NCI-H345 treated with DMSO at 0.1 percent for 48 hours (cell line): ENCODE data around the gene ARMC10.
A peak's percentile ranks its signal among the peaks of the same experiment; 100 is the strongest.
"Not testable (repeated sequence)": the region's sequence is repeated elsewhere in the genome, so short reads cannot be mapped to it uniquely, and the experiment has no call there.

Source experiments
- DNase-seq: peaks from one replicate; lab custom pipeline; 2025; ENCODE audit not compliant: unreplicated experiment; lab: John Stamatoyannopoulos, UW

Gene ARMC10

DNA sequence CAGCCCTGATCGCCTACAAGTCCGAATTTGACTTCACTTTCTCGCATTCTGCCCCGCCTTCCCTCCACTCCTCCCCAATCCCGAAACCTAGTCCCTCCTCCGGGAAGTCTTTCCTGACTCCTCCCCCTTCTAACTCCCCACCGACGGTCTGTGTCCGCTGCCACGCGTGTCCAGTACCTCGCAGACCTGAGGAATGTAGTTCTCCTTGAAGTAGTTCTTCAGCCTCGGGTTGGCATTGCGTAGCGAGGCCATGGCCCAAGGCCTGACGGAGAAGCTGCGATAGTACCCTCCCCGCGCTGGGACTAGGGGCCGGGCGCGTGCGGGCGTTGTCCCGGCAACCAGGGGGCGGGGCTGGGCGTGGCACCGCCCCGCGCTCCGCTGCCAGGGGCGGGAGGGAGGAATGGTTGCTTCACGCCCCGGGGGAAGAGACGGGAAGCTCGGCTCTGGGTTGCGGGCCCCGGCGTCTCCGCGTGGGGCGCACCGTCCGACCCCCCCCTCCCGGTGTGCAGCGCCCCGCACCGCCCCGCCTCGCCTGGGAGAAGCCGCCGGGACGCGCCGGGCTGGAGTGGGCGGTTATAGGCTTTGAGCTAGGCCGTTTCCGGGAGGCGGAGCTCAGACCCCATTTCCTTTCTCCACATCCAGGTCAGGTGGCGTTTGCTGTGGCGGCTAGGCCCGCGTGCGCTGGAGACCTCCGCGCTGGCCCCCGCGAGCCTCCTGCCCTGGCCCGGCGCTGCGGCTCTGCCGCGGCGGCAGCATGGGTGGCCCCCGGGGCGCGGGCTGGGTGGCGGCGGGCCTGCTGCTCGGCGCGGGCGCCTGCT, at the start of gene ARMC10, which contains the start of gene FBXL13:
TSS of gene ARMC10 (plus strand) at position 622 of the 818 bp plus-strand sequence. CDS start at position 755, 133 bp downstream.
TSS of gene FBXL13 (minus strand) at position 278 of the 818 bp plus-strand sequence.
- DNase-seq = peak; percentile 72

DNA sequence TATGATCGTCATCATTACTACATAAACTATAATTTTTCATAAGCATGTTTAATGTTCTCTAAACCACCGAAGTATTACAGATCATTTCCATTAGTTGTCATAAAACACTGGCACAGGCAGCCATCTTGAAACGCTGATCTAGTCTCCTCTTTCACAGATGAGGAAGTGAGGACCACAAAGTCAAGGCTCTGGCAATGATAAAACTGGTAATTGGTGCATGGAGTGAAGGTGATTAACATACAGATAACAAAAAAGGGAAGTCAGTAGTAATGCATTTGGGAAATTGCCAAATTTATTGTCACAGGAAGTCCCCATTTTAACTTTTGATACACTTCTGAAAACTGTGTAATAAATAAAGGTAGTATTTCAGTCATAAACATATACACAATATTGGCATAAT, 49.6 kb upstream of the ARMC10 start:
- no peak for DNase-seq

DNA sequence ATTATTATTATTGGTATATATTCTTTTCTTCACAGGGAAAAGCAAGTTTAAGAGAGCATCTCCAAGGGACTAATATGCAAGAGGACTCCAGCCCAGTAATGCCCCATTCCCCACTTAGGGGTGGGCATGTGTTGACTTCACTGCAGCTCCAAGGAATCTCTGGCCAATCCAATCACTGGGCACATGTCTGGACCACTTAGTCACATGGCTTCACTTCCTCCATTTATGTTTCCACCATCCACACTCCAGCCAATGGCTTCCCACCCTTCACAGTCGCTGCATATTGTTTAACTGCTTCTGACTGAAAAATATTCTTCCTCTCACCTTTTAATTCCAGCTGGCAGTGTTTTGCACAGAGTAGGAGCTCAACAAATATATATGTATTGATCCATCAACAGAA, 43.9 kb upstream of the ARMC10 start:
- no peak for DNase-seq

DNA sequence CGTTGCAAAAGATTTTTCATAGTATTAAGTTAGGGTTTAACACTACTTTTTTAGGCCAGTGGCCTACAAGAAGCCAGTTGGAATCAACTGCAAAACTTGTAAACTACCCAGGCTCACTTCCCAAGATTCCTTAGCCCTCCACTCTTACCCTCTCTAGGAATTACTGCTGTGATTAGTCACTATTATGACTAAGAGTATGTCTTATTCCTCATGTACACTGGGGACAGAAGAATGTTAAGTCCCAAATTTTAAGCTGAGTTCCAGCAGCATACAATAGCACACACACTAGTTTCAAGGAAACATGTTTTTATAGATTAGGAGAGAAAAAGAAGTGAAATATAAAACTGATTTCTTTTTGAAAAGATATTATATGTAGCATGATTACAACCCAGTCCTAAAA, 43.2 kb upstream of the ARMC10 start:
- DNase-seq = no peak

DNA sequence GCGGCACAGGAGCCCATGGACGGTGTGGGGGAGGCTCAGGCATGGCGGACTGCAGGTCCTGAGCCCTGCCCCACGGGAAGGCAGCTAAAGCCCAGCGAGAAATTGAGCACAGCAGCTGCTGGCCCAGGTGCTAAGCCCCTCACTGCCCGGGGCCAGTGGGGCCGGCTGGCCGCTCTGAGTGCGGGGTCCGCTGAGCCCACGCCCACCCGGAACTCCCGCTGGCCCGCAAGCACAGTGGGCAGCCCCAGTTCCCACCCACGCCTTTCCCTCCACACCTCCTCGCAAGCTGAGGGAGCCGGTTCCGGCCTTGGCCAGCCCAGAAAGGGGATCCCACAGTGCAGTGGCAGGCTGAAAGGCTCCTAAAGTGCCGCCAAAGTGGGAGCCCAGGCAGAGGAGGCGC, 40.6 kb upstream of the ARMC10 start:
- not testable (repeated sequence) for DNase-seq

DNA sequence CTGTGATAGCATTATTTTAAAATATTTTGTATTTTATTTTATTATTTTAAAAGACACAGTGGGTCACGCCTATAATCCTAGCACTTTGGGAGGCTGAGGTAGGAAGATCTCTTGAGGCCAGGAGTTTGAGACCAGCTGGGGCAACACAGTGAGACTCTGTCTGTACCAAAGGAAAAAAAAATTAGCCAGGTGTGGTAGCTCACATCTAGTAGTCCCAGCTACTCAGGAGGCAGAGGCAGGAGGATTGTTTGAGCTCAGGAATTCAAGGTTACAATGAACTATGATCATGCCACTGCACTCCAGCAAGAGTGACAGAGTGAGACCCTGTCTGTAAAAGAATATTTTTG, 37.5 kb upstream of the ARMC10 start:
- DNase-seq = no peak

DNA sequence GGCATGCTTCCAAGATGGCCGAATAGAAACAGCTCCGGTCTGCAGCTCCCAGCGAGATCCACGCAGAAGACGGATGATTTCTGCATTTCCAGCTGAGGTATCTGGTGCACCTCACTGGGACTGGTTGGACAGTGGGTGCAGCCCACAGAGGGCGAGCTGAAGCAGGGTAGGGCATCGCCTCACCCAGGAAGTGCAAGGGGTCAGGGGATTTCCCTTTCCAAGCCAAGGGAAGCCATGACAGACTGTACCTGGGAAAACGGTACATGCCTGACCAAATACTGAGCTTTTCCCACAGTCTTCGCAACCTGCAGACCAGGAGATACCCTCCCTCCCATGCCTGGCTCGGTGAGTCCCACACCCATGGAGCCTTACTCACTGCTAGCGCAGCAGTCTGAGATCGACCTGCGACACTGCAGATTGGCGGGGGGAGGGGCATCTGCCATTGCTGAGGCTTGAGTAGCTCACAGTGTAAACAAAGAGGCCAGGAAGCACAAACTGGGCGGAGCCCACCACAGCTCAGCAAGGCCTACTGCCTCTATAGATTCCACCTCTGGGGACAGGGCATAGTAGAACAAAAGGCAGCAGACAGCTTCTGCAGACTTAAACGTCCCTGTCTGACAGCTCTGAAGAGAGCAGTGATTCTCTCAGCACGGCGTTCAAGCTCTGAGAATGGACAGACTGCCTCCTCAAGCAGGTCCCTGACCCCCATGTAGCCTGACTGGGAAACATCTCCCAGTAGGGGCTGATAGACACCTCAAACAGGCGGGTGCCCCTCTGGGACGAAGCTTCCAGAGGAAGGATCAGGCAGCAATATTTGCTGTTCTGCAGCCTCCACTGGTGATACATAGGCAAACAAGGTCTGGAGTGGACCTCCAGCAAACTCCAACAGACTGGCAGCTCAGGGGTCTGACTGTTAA, 36.9 kb upstream of the ARMC10 start:
- DNase-seq = not testable (repeated sequence)

DNA sequence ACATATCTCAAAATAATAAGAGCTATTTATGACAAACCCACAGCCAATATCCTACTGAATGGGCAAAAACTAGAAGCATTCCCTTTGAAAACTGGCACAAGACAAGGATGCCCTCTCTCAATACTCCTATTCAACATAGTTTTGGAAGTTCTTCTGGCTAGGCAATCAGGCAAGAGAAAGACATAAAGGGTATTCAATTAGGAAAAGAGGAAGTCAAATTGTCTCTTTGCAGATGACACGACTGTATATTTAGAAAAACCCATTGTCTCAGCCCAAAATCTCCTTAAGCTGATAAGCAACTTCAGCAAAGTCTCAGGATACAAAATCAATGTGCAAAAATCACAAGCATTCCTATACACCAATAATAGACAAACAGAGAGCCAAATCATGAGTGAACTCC, 33.1 kb upstream of the ARMC10 start:
- DNase-seq = not testable (repeated sequence)

DNA sequence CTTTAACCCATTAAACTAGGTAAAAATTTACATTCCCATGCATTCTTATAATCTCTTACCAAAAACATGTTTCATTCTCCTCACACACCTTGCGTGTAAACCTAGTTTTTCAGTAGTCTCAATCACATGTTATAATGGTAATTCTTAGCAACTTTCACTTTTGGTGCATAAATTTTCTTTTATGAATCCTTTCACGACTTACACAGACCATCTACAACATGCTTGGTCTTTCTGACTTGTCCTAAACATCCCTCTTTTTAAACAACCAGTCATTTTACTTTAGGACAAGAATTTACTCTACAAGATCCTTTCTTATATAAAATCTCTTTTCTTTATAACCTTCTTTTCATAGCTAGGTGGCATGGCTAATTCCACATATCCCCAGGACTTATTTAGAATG, 26.1 kb upstream of the ARMC10 start:
- no peak for DNase-seq

DNA sequence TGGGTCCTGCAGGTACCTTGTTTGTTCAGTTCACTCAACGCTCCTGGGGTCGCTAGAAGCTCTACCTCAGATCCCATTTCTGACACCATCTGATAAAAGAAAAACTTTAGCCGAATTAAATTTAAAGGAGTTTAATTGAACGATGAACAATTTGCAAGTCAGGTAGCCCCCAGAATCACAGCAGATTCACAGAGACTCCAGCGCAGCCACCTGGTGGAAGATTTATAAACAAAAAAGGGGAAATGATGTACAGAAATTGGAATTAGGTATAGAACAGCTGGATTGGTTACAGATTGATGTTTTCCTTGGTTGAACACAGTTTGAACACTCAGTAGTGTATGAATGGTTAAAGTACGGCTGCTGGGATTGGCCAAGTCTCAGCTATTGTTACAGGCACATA, 23.4 kb upstream of the ARMC10 start:
- DNase-seq = no peak

DNA sequence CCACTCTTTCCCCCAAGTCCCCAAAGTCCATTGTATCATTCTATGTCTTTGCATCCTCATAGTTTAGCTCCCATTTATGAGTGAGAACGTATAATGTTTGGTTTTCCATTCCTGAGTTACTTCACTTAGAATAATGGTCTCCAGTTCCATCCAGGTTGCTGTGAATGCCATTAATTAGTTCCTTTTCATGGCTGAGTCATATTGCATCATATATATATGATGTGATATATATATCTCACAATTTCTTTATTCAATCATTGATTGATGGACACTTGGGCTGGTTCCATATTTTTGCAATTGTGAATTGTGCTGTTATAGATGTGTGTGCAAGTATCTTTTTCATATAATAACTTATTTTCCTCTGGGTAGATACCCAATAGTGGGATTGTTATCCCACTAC, 18.9 kb upstream of the ARMC10 start:
- not testable (repeated sequence) for DNase-seq

DNA sequence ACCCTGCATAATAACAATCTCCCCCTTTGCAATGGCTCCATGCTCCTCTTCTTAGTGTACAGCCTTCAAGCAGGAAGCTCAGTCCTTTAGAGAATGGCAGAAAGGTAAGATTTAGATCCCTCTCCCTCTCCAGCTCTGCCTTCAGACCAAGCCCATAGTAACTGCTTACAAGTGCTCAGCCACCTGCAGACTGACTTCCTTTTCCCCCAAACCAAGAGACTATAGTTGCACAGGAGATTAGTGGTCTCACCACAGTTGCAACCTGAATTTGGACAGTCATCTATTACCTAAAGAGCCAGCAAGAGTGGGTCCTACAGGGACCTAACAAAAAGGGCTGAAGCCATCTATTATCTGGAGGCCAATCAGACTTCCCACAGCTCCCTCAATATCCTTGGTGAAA, 16.8 kb upstream of the ARMC10 start:
- no peak for DNase-seq

DNA sequence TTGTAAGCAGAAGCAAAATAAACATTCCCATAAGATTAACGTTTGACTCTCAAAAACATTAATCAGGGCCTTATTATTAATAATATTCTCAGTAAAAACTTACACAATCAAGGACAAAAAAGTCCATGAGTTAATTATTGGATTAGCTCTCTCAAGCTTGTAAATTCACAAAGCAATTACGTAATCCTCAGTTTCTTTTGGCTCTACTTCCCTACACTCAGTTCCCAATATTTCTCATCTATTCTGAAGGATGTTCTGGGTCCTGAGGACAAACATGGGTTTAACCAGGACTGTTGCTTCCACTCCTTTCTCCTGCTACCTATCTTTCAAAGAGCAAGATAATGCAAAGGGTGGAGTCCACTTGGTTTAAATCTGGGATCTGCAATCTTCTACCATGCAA, 15.5 kb upstream of the ARMC10 start:
- DNase-seq = no peak

DNA sequence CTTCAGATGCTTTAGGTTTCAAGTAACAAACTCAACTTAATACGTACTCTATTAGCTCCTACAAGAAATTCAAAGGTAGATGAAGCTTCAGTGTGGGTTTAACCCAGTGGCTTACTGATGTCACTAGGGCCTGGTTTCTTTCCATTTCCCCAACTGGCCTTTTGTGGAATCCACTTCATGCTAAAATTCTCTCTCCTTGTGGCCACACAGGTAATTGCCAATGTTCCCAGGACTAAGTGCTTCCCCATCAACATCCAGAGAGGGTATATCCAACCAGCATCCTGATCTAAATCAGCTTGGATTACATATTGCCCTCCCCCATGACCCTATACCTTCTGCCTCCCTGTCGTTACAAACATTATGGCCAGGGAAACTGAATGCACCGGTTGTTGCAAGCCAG, 11.0 kb upstream of the ARMC10 start:
- no peak for DNase-seq

DNA sequence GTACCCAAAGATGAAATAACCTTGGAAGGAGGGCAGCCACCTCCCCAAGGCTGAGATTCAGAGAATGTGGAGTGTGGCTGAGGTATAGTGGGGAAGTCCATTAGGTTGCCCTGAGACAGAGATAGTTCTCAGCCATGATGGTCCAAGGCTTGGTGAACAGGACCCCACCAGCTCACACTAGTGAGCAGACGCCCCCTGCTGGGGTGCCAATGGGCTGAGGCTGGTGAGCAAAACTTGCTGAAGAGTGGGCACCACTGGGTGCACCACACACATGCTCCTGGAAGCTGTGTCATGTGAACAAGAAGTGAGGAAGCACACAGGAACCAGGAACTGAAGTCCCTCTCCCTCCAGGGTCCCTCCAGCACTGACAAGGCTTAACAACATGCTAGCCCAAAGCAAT, 9.3 kb upstream of the ARMC10 start:
- DNase-seq = no peak

DNA sequence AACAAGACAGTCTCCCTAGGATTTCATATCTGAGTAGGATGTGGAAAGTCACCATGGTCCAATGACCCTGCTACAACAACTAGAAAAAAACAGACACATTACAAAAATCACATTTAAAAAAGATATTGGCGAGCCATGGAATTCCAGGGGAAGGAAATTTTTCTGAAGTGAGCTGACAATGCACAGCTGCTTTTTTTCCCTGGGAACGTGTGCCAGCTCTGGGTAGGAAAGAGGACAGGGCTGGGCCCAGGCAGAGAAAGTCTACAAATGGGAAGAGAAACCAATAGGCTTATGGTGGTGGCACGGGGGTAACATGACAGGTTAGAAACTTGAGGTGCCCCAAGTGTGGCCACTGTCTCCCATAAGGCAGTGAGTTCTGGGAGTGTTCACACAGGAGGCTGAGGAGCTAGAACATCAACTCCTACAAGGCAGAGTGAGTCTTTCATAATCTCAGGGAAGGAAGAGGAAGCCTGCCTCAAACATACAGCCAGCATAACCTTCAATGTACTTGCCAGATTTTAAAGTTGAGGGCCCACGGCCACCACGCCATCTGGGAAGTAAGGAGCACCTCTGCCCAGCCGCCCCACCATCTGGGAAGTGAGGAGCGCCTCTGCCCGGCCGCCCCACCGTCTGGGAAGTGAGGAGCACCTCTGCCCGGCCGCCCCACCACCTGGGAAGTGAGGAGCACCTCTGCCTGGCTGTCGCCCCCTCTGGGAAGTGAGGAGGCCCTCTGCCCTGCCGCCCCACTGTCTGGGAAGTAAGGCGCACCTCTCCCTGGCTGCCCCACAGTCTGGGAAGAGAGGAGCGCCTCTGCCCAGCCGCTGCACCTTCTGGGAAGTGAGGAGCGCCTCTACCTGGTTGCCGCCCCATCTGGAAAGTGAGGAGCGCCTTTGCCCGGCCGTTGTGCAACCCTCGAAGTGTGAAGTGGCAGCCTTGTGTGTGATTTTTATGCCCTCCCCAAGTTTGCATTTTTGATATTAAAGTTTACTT, 6.2 kb upstream of the ARMC10 start:
- no peak for DNase-seq

DNA sequence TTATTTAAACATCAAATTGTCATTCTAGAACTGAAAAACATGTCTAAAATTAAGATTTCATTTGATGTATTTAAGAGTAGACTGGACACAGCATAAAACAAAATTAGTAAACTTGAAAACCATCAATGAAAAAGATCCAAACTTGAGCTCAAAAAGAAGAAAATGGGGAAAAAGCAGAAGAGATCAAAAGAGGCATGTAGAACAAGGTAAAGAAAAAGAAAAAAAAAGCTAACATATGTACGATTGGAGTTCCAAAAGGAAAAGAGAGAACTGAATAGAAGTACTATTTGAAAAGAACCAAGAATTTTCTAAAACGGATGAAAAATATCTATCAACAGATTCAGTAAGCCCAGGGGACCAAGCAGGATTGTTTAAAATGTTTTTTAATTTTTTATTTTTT, 3.9 kb upstream of the ARMC10 start:
- DNase-seq = no peak

DNA sequence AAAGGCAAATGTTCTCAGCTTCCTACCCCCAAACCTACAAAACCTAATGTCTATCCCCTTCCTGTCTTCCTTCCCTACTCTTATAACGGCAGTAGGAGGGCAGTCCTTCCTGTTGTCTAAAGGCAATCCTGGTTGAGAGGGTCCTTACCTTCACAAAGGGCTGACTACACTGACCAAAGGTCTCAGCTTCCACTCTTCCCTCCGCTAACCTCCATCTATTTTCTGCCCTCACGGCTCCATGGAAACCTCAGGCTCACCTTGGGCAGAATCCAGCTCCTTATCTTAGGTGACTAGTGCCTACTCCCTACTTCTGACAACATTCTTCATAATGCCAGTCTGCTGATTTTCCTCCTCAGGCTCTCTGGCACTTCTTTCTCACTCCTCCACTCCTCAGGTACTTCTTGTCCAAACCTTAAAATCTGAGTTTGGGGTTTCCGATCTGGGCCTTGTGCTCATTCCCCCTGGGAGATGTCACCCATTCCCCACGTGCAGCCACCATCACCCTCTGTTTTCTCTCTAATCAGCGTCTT, 886 bp upstream of the ARMC10 start:
- peak; percentile 32 for DNase-seq

DNA sequence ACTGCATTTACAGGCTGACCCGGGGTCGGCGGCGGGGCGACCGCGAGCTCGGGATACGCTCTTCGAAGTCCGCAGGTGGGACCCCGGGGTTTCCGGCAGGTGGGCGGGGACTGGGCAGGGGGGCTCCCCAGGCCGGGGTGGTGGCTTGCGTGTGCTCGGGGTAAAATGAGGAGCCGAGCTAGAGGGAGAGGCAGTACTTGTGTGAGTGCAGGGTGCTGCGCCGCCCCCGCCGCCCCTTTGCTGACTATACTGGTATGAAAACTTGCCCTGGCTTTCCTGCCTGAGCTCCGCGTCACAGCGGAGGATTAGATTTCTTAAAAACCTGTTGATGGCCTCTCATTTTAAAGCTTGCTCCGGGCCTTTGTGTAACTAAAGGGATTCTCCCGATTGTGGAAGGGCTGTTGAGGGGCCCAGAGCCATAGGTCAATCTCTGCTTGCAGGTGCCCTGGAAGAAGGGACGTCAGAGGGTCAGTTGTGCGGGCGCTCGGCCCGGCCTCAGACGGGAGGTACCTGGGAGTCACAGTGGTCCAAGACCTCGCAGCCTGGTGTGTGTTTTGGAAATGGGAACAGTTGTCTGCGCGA, 488 bp downstream of the ARMC10 start:
- DNase-seq = peak; percentile 18

DNA sequence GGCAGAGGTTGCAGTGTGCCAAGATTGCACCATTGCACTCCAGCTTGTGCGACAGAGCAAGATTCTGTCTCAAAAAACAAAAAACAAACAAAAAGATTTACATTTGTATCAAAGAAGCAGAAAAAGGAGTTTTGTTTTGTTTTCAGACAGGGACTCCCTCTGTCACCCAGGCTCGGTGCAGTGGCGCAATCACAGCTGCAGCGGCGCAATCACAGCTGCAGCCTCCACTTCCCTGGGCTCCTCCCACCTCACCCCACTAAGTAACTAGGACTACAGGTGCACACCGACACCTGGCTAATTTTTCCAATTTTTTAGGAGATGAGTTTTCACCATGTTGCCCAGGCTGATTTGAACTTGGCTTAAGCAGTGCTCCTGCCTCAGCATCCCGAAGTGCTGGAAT, 1.8 kb downstream of the ARMC10 start:
- DNase-seq = no peak
